ENCODE measurements around the gene LST1. TPM values are rescaled to one million over a fixed set of nuclear protein-coding genes. Genes with fewer than 3 reads are reported as not detected.

Gene LST1
- total and polyA plus RNA-seq, 2 of the 4 experiments (the other 2 are of a cell fraction), result not detected

DNA sequence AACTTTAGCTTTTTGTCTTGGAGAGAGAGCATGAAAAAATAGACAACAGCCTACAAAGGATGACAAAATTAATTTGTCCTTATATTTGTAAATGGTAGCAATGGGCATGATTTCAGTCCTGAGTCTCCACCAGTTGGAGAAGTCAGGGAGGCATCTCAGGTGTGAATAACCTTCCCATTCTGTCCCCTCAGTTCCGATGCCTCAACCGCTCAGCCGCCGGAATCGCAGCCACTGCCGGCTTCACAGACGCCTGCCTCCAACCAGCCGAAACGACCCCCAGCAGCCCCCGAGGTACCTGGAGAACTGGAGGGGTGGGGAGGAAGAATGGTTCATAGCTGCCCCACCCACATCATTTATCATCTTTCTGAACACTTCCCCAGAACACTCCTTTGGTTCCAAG lies 38.0 kb downstream of the LST1 start:
- Histone ChIP-seq H4K5ac (ENCODE audit: low read depth, low read length) (no peak overlapping the region), H3K4me2 (ENCODE audit: low read depth, low read length) (no peak overlapping the region), H2AK5ac (ENCODE audit: low read depth, low read length) (no peak overlapping the region), H3K4me1 (ENCODE audit: control insufficient read depth, insufficient read depth, low read length) (no peaks in the 10 kb centered on the region), H2AFZ (replicated peaks; ENCODE audit: low read length, poor library complexity) (no peak overlapping the region), H4K8ac (ENCODE audit: low read depth in 2 of 2, low read length in 2 of 2) (no peak overlapping the region), H3K4ac (ENCODE audit: low read depth, low read length) (no peak overlapping the region), H2BK5ac (ENCODE audit: low read depth, low read length, poor library complexity, severe bottlenecking) (no peak overlapping the region), H3K18ac (ENCODE audit: low read depth, low read length) (no peak overlapping the region), H3K9me1 (ENCODE audit: insufficient read depth, low read length) (peaks cover 6% of the 10 kb centered on the region), H3K27me3 (ENCODE audit: control insufficient read depth, insufficient read depth, low read length) (no peaks in the 10 kb centered on the region), H2BK15ac (ENCODE audit: low read depth, low read length) (no peak overlapping the region), H3K14ac (replicated peaks; ENCODE audit: low read depth, low read length) (no peak overlapping the region), H3K36me3 (ENCODE audit: control insufficient read depth, insufficient read depth, low read length) (peaks cover 58% of the 10 kb centered on the region), H3K4me3 (ENCODE audit: insufficient read depth, low read depth, low read length) (no peak overlapping the region), H3K56ac (ENCODE audit: extremely low read depth, insufficient read depth, low read length) (no peak overlapping the region), H2BK20ac (ENCODE audit: low read depth, low read length) (no peak overlapping the region), H4K91ac (ENCODE audit: insufficient read depth, low read depth, low read length) (no peak overlapping the region), H3K9ac (ENCODE audit: low read depth, low read length) (no peak overlapping the region), H4K20me1 (ENCODE audit: insufficient read depth, low read length) (peaks cover 55% of the 10 kb centered on the region), H2BK120ac (ENCODE audit: low read depth, low read length) (no peak overlapping the region), H3K27ac (ENCODE audit: insufficient read depth, low read length) (no peak overlapping the region), H2AK9ac (replicated peaks; ENCODE audit: low read depth, low read length, poor library complexity) (no peak overlapping the region), H3K23ac (ENCODE audit: low read depth, low read length) (no peak overlapping the region), H3K9me3 (ENCODE audit: control insufficient read depth, insufficient read depth, low read length) (no peaks in the 10 kb centered on the region), H3K79me1 (ENCODE audit: low read depth in 1 of 2, low read length in 2 of 2) (peaks cover 23 to 66% of the 10 kb centered on the region in 2 experiments)
- no TSS peak for BruUV-seq (replicated peaks)
- ATAC-seq (ENCODE audit: low read depth), result no peak
- no CpG with 5 or more reads among the region's 10 CpGs for WGBS, 2 experiments (ENCODE audit: extremely low coverage in 2 of 2, insufficient read length in 1 of 2)
- in situ Hi-C loops (cut with MboI; ENCODE audit: low sequenced_read_pairs), result no loop called here
- POLR2A ChIA-PET (ENCODE audit: unreplicated experiment), result interaction anchor here (0.6 kb wide), 1 partner anchor 274 kb away, joined by 3 read pairs; no protein-coding TSS in a partner anchor
- CTCF ChIA-PET, result no interaction called here
- TF ChIP-seq CHD1 (IDR thresholded peaks at IDR 0.05; ENCODE audit: low read depth, low read length) (no peak), POLR2A (IDR thresholded peaks at IDR 0.05; ENCODE audit: low read depth, low read length) (no peak), BHLHE40 (IDR thresholded peaks at IDR 0.05; ENCODE audit: low read depth, low read length) (no peak), RAD21 (IDR thresholded peaks at IDR 0.05; ENCODE audit: low read length) (no peak), MAZ (IDR thresholded peaks at IDR 0.05; ENCODE audit: borderline replicate concordance, low read depth, low read length) (no peak), MXI1 (IDR thresholded peaks at IDR 0.05; ENCODE audit: borderline replicate concordance, low read depth, low read length) (no peak), MAFK (IDR thresholded peaks at IDR 0.05; ENCODE audit: low read depth, low read length) (no peak)
- TF ChIP-seq, protein P1, sequence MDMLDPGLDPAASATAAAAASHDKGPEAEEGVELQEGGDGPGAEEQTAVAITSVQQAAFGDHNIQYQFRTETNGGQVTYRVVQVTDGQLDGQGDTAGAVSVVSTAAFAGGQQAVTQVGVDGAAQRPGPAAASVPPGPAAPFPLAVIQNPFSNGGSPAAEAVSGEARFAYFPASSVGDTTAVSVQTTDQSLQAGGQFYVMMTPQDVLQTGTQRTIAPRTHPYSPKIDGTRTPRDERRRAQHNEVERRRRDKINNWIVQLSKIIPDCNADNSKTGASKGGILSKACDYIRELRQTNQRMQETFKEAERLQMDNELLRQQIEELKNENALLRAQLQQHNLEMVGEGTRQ (IDR thresholded peaks at IDR 0.05; ENCODE audit: low read depth, low read length), result no peak
- TF ChIP-seq, protein P2, sequence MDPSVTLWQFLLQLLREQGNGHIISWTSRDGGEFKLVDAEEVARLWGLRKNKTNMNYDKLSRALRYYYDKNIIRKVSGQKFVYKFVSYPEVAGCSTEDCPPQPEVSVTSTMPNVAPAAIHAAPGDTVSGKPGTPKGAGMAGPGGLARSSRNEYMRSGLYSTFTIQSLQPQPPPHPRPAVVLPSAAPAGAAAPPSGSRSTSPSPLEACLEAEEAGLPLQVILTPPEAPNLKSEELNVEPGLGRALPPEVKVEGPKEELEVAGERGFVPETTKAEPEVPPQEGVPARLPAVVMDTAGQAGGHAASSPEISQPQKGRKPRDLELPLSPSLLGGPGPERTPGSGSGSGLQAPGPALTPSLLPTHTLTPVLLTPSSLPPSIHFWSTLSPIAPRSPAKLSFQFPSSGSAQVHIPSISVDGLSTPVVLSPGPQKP (IDR thresholded peaks at IDR 0.05; ENCODE audit: borderline replicate concordance, low read depth, low read length), result no peak
- dilution Hi-C loops (cut with HindIII; ENCODE audit: low sequenced_read_pairs, unreplicated experiment), result no loop called here
- DNase-seq, result no peak
- intact Hi-C loops (cut with micrococcal nuclease), result no loop called here
